H1 (cell line): ENCODE results near the gene KRT17. TPM values are rescaled to one million over a fixed set of nuclear protein-coding genes. Genes with fewer than 3 reads are reported as not detected.

Experiments used
- CTCF ChIA-PET: fragments of 300-600 bp; sonication (Branson Sonifier 250); formaldehyde crosslinking; loops from one replicate; lab custom pipeline; 2021; ENCODE audit not compliant: partially characterized antibody; lab: Charles Lee
- POLR2A ChIA-PET: fragments of 300-600 bp; sonication (Branson Sonifier 250); formaldehyde crosslinking; loops from one replicate; lab custom pipeline; 2021; ENCODE audit warnings: inconsistent platforms; ENCODE audit not compliant: partially characterized antibody; lab: Charles Lee
- DNase-seq, 2 experiments: peaks; one replicate each; pipeline versions ENCODE4 v3.0.0 to v3.0.0-alpha.2; 2010 to 2022; ENCODE audit warnings: low spot score in 2 of 2, low read depth in 1 of 2, mixed read lengths in 1 of 2
- FAIRE-seq: peaks from 2 replicates; lab custom pipeline; 2011; peaks lifted over from hg19 to GRCh38; lab: Jason Lieb, UNC
- H2AFZ ChIP-seq: 2 replicates; pipeline ENCODE4 v1.8.1; 2012; ENCODE audit warnings: low read length, inconsistent platforms
- H2AK5ac ChIP-seq: 2 replicates; pipeline ENCODE4 v1.6.1; 2013; ENCODE audit warnings: low read depth, low read length
- H2BK120ac ChIP-seq: replicated peaks from 2 replicates; pipeline ENCODE3; 2013; ENCODE audit warnings: low read depth, low read length, inconsistent platforms
- H2BK12ac ChIP-seq: 2 replicates; pipeline ENCODE4 v1.6.1; 2013; ENCODE audit warnings: low read depth, low read length
- H2BK15ac ChIP-seq: 2 replicates; pipeline ENCODE4 v1.6.1; 2013; ENCODE audit warnings: low read length
- H2BK20ac ChIP-seq: 2 replicates; pipeline ENCODE4 v1.6.1; 2013; ENCODE audit warnings: low read length
- H2BK5ac ChIP-seq: 2 replicates; pipeline ENCODE4 v1.6.1; 2013; ENCODE audit warnings: low read depth, low read length
- H3K14ac ChIP-seq: 2 replicates; pipeline ENCODE4 v1.6.1; 2013; ENCODE audit warnings: inconsistent platforms; ENCODE audit not compliant: insufficient read length
- H3K18ac ChIP-seq: 2 replicates; pipeline ENCODE4 v1.6.1; 2013; ENCODE audit warnings: low read length; ENCODE audit errors: extremely low read depth
- H3K23ac ChIP-seq: 2 replicates; pipeline ENCODE4 v1.6.1; 2013; ENCODE audit warnings: inconsistent platforms; ENCODE audit not compliant: insufficient read length
- H3K23me2 ChIP-seq: 2 replicates; pipeline ENCODE4 v1.6.1; 2013; ENCODE audit warnings: low read depth, low read length
- H3K27ac ChIP-seq: 2 replicates; pipeline ENCODE4 v1.6.1; 2011; ENCODE audit warnings: low read depth, low read length, inconsistent platforms
- H3K27me3 ChIP-seq, 4 experiments: replicated peaks in 1 of 4; 1 replicate in 1 of 4; 2 replicates in 3 of 4; pipeline versions ENCODE4 v1.6.1 to v1.8.1; 2011 to 2013; ENCODE audit warnings: low read length in 3 of 4, mild to moderate bottlenecking in 3 of 4, inconsistent platforms in 2 of 4, mixed read lengths in 2 of 4, moderate library complexity in 1 of 4; ENCODE audit not compliant: control insufficient read depth in 3 of 4, insufficient read depth in 3 of 4; ENCODE audit errors: extremely low read depth in 1 of 4
- H3K36me3 ChIP-seq, 4 experiments: 2 replicates each; pipeline versions ENCODE4 v1.6.1 to v1.8.1; 2011 to 2013; ENCODE audit warnings: mild to moderate bottlenecking in 4 of 4, low read length in 3 of 4, moderate library complexity in 2 of 4, control low read depth in 1 of 4, inconsistent platforms in 1 of 4; ENCODE audit not compliant: insufficient read depth in 4 of 4, control insufficient read depth in 2 of 4
- H3K4ac ChIP-seq: replicated peaks from 2 replicates; pipeline ENCODE3; 2013; ENCODE audit warnings: low read length, low read depth, mixed read lengths, inconsistent platforms; ENCODE audit not compliant: insufficient read length
- H3K4me1 ChIP-seq, 4 experiments: replicated peaks in 1 of 4; 1 replicate in 1 of 4; 2 replicates in 3 of 4; pipeline versions ENCODE4 v1.6.1 to v1.8.1; 2011 to 2013; ENCODE audit warnings: low read length in 3 of 4, inconsistent platforms in 2 of 4, mixed read lengths in 1 of 4; ENCODE audit not compliant: insufficient read depth in 4 of 4, control insufficient read depth in 3 of 4
- H3K4me2 ChIP-seq, 2 experiments: 2 replicates each; pipeline versions ENCODE4 v1.6.1 to v1.8.1; 2011 to 2013; ENCODE audit warnings: low read depth in 2 of 2, low read length in 2 of 2, control low read depth in 1 of 2, inconsistent platforms in 1 of 2, mild to moderate bottlenecking in 1 of 2; ENCODE audit not compliant: insufficient read depth in 1 of 2
- H3K4me3 ChIP-seq, 4 experiments: fragments of 200-600, 300-600 bp in 1 of 4; sonication (generic), shearing (Covaris generic), sonication (Bioruptor Twin) in 1 of 4; 2 replicates each; pipeline versions ENCODE4 v1.5.1 to v1.8.1; 2011 to 2016; ENCODE audit warnings: low read length in 4 of 4, low read depth in 3 of 4, control low read depth in 2 of 4, inconsistent platforms in 2 of 4, mild to moderate bottlenecking in 2 of 4, mixed read lengths in 1 of 4, moderate library complexity in 1 of 4; ENCODE audit not compliant: insufficient read depth in 2 of 4; ENCODE audit errors: extremely low read depth in 1 of 4
- H3K56ac ChIP-seq: replicated peaks from 2 replicates; pipeline ENCODE3; 2013; ENCODE audit warnings: low read depth, mild to moderate bottlenecking, mixed read lengths, low read length, inconsistent platforms; ENCODE audit not compliant: insufficient read length
- H3K79me1 ChIP-seq: 2 replicates; pipeline ENCODE4 v1.6.1; 2013; ENCODE audit warnings: low read depth, low read length, control low read depth
- H3K79me2 ChIP-seq, 2 experiments: 2 replicates each; pipeline versions ENCODE4 v1.6.1 to v1.8.1; 2012 to 2013; ENCODE audit warnings: low read length in 2 of 2, mild to moderate bottlenecking in 2 of 2, inconsistent platforms in 1 of 2; ENCODE audit not compliant: insufficient read depth in 2 of 2, control insufficient read depth in 1 of 2
- H3K9ac ChIP-seq, 4 experiments: replicated peaks in 1 of 4; 1 replicate in 1 of 4; 2 replicates in 3 of 4; pipeline versions ENCODE4 v1.6.1 to v1.8.1; 2011 to 2013; ENCODE audit warnings: low read depth in 3 of 4, low read length in 3 of 4, control low read depth in 2 of 4, mild to moderate bottlenecking in 2 of 4, moderate library complexity in 2 of 4, inconsistent platforms in 1 of 4; ENCODE audit errors: extremely low read depth in 1 of 4
- H3K9me3 ChIP-seq, 2 experiments: 2 replicates each; pipeline versions ENCODE4 v1.6.1 to v1.8.1; 2012 to 2013; ENCODE audit warnings: mild to moderate bottlenecking in 2 of 2, moderate library complexity in 2 of 2, control low read depth in 1 of 2, inconsistent platforms in 1 of 2, low read depth in 1 of 2, low read length in 1 of 2, mixed read lengths in 1 of 2; ENCODE audit not compliant: insufficient read depth in 2 of 2
- H4K20me1 ChIP-seq, 2 experiments: replicated peaks in 1 of 2; 2 replicates each; pipeline versions ENCODE3 to v1.8.1; 2011 to 2013; ENCODE audit warnings: inconsistent platforms in 2 of 2, low read length in 2 of 2, mild to moderate bottlenecking in 1 of 2; ENCODE audit not compliant: insufficient read depth in 2 of 2, control insufficient read depth in 1 of 2
- H4K5ac ChIP-seq: 2 replicates; pipeline ENCODE4 v1.6.1; 2013; ENCODE audit warnings: low read length, low read depth, mixed read lengths, inconsistent platforms; ENCODE audit not compliant: insufficient read length
- H4K8ac ChIP-seq: 2 replicates; pipeline ENCODE4 v1.8.0; 2013; ENCODE audit warnings: mild to moderate bottlenecking, moderate library complexity, low read length, inconsistent platforms; ENCODE audit not compliant: insufficient read depth; ENCODE audit errors: extremely low read depth
- H4K91ac ChIP-seq: replicated peaks from 2 replicates; pipeline ENCODE3; 2013; ENCODE audit warnings: low read length, mixed read lengths, inconsistent platforms; ENCODE audit not compliant: insufficient read length
- ASH2L ChIP-seq: fragments of 200-600, 300-600 bp; sonication (generic); IDR thresholded peaks from one replicate; pipeline ENCODE4 v1.7.1; 2017; ENCODE audit warnings: low read length
- BACH1 ChIP-seq: IDR thresholded peaks from 2 replicates; pipeline ENCODE4 v1.6.1; 2012; ENCODE audit warnings: low read length, improper control_type of control experiment
- CHD1 ChIP-seq: IDR thresholded peaks from 2 replicates; pipeline ENCODE4 v1.6.1; 2012; ENCODE audit warnings: low read depth, low read length, improper control_type of control experiment
- CTBP2 ChIP-seq: IDR thresholded peaks from 2 replicates; pipeline ENCODE4 v1.7.0; 2011; ENCODE audit warnings: borderline replicate concordance, mild to moderate bottlenecking, moderate library complexity, mixed read lengths, low read length; ENCODE audit not compliant: insufficient read depth, insufficient read length
- E2F6 ChIP-seq: IDR thresholded peaks from 2 replicates; pipeline ENCODE4 v1.6.1; 2012; ENCODE audit warnings: inconsistent platforms
- HDAC6 ChIP-seq: IDR thresholded peaks from one replicate; pipeline ENCODE4 v1.7.1; 2012; ENCODE audit warnings: low read depth, mild to moderate bottlenecking, inconsistent platforms, low read length, moderate library complexity
- JUND ChIP-seq: IDR thresholded peaks from 2 replicates; pipeline ENCODE4 v1.6.1; 2011; ENCODE audit warnings: mild to moderate bottlenecking, improper control_type of control experiment, low read length
- KDM5A ChIP-seq: fragments of 200-600 bp; IDR thresholded peaks from 2 replicates; pipeline ENCODE4 v1.7.1; 2012; ENCODE audit warnings: mild to moderate bottlenecking, low read length, inconsistent platforms, mixed read lengths
- NRF1 ChIP-seq: IDR thresholded peaks from 2 replicates; pipeline ENCODE4 v1.6.1; 2011; ENCODE audit warnings: mild to moderate bottlenecking, low read depth, low read length, improper control_type of control experiment
- POLR2AphosphoS5 ChIP-seq: IDR thresholded peaks from 2 replicates; pipeline ENCODE4 v1.6.1; 2011; ENCODE audit warnings: low read depth, low read length
- SIRT6 ChIP-seq: IDR thresholded peaks from one replicate; pipeline ENCODE4 v1.7.1; 2012; ENCODE audit warnings: low read length, inconsistent platforms
- TBP ChIP-seq: IDR thresholded peaks from 2 replicates; pipeline ENCODE4 v1.6.1; 2011; ENCODE audit warnings: low read depth, low read length, improper control_type of control experiment
- WGBS, 2 experiments: shearing (Covaris generic) in 1 of 2; methylation state at CpG; one replicate each; pipeline versions ENCODE4 v1.1.6 to v1.1.7; 2013 to 2015; ENCODE audit warnings: low lambda C conversion rate in 2 of 2, mixed read lengths in 2 of 2, inconsistent platforms in 1 of 2, low coverage in 1 of 2, missing lambda C conversion rate in 1 of 2; ENCODE audit not compliant: insufficient replicate concordance in 2 of 2, insufficient coverage in 1 of 2, insufficient read length in 1 of 2; ENCODE audit errors: extremely low coverage in 1 of 2, missing lambda C conversion rate in 1 of 2; 5-methylcytosine and 5-hydroxymethylcytosine counted together
- polyA plus RNA-seq, 7 experiments: library from polyadenylated mRNA; depleted of rRNA in 3 of 7; stranded (reverse) in 5 of 7; unstranded in 2 of 7; fragments of >200 nt in 5 of 7; fragments of 200-250 nt in 2 of 7; gene quantifications; 1 replicate in 5 of 7; 2 replicates in 1 of 7; 4 replicates in 1 of 7; pipeline versions ENCODE4 v1.2.1 to v1.2.3, GENCODE V29; 2011 to 2013; ENCODE audit warnings: missing spikeins in 2 of 7, mixed read lengths in 2 of 7
- total RNA-seq: library from RNA; stranded (reverse); fragmentation: NEBNext Ultra II Directional; extraction: Animal tissue kit (Norgen Biotek cat#: 25700); gene quantifications from 2 replicates; pipeline ENCODE4 v1.2.1, GENCODE V29; 2021

KRT17 gene
- total and polyA plus RNA-seq, 2 of the 8 experiments (the other 6 are each of a cell fraction or from before 2014, with no cell fraction given): 0.50 to 0.95 TPM

- TF ChIP-seq KDM5A: no peak
- TF ChIP-seq CHD1: no peak
- TF ChIP-seq SIRT6: no peak
- TF ChIP-seq POLR2AphosphoS5: no peak
- no peak for TF ChIP-seq BACH1
- TF ChIP-seq JUND: no peak
- no peak for TF ChIP-seq ASH2L
- TF ChIP-seq HDAC6: no peak
- no peak for TF ChIP-seq CTBP2
- no peak for TF ChIP-seq TBP
- TF ChIP-seq NRF1: no peak
- TF ChIP-seq E2F6: no peak
- no peak overlapping the region for H2BK12ac ChIP-seq
- no peak overlapping the region for H3K27ac ChIP-seq
- H3K23ac ChIP-seq: no peak overlapping the region
- H3K27me3 ChIP-seq: no peaks in the 10 kb centered on the region; a peak in 1 of 7 replicates
- 89% methylated on average over 5 of the region's 5 CpGs; no CpG with 5 or more reads in 1 of the 2 experiments for WGBS, 2 experiments
- no peak overlapping the region for H2AK5ac ChIP-seq
- no peak overlapping the region for H3K56ac ChIP-seq
- no peak overlapping the region for H2AFZ ChIP-seq
- no peaks in the 10 kb centered on the region for H3K36me3 ChIP-seq
- H4K91ac ChIP-seq: no peak overlapping the region
- no peak overlapping the region for H2BK15ac ChIP-seq
- H3K14ac ChIP-seq: no peak overlapping the region
- no peaks in the 10 kb centered on the region for H3K79me2 ChIP-seq
- no peak overlapping the region for H2BK5ac ChIP-seq
- CTCF ChIA-PET: interaction anchor here (0.9 to 5.4 kb wide), 6 partner anchors 18 to 99 kb away, joined by 3 to 46 read pairs (median 6); no protein-coding TSS in a partner anchor
- no peak overlapping the region for H3K4ac ChIP-seq
- DNase-seq (no peak), FAIRE-seq (no peak)
- H3K4me3 ChIP-seq: no peak overlapping the region
- no peaks in the 10 kb centered on the region for H3K9me3 ChIP-seq
- H4K5ac ChIP-seq: no peak overlapping the region
- no peak overlapping the region for H2BK120ac ChIP-seq
- H3K4me2 ChIP-seq: no peak overlapping the region
- no peaks in the 10 kb centered on the region for H3K23me2 ChIP-seq
- POLR2A ChIA-PET: interaction anchor here (0.7 kb wide), 1 partner anchor 1027 kb away, joined by 3 read pairs; no protein-coding TSS in a partner anchor
- H3K4me1 ChIP-seq: no peaks in the 10 kb centered on the region; a peak in 1 of 7 replicates
- H3K18ac ChIP-seq: no peak overlapping the region
- no peak overlapping the region for H4K8ac ChIP-seq
- no peak overlapping the region for H2BK20ac ChIP-seq
- H4K20me1 ChIP-seq: no peaks in the 10 kb centered on the region
- H3K9ac ChIP-seq: no peak overlapping the region
- H3K79me1 ChIP-seq: no peaks in the 10 kb centered on the region
These were observed 38.9 kb downstream of the KRT17 start for GRCh38 chr17:41585301-41586056.
